Amygdala (tissue), 56 donors: ENCODE measurements around the gene MPO.

Source experiments
- DNase-seq, 56 donors: peaks; one replicate each; lab custom pipeline; 2025; lab: John Stamatoyannopoulos, UW

The MPO gene

GRCh38 chr17:58320163-58320558, 39.4 kb upstream of the MPO start:
- DNase-seq, result no peak

DNA sequence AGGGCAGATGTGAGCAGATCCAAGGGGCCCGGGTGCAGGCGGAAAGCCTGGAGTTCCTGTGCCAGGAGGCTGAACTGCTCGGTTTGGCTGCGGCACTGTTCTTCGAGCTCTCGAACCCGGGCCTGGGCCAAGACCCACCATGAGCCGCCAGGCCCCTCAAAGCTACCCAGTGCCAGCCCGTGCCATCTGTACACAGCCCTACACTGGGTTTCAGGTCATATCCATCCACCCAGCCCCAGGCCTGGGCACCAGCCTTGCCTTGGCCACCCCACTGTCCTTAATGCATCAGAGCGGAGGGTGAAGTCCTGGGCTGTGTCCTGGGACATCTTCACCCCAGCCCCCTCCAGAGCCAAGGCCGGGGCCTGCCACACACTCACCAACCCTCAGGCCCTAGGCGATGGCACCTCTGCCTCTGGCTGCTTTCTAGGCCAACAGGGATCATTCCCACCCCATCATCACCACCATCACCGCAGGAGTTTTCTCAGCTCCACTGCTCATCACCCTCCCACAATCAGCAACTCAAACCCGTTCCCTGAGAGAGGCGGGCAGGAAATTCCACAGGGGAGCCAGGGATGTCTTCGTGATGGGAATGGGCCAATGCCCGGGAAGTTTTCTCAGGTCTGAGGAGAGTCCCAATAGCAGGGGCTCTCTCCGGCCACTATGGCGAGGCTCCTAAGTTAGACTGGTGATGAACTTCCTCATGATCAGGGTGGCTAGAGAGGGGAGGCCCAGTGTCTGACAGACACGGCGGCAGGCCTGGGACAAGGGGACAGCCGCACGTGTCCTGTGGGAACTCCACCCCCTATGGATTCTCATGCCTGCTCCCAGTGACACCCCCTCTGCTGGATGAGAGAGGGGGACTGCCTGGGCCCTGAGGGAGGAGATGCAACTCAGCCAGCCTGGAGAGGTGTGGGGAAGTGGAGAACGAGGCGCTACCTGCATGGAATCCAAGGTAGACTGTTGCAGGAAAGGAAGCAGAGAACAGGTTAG, 38.7 kb upstream of the MPO start:
- no peak for DNase-seq

DNA sequence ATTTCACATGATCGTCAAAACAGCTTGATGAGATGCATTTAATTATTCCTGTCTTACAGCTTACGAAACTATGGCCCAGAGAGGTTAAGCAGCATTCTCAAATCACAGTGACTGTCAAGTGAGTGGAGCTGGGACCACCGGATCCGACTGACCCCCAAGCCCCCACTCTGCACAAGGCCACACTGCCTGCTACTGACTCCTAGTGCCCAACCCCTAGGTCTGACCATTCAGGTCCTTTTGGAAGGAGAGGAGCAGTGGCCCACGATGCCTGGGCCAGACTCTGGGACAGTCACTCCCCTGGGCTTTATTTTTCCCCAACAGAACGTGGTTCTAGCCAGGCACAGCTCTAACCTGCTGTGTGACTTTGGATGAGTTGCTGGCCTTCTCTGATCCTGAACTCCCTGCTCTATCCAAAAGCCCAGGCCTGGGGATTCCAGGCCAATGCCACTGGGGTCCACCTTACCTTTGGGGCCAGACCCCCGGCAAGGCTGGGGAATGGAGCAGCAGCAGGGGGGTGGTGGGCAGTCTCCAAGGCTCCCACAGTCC, 38.0 kb upstream of the MPO start:
- DNase-seq, result no peak

DNA sequence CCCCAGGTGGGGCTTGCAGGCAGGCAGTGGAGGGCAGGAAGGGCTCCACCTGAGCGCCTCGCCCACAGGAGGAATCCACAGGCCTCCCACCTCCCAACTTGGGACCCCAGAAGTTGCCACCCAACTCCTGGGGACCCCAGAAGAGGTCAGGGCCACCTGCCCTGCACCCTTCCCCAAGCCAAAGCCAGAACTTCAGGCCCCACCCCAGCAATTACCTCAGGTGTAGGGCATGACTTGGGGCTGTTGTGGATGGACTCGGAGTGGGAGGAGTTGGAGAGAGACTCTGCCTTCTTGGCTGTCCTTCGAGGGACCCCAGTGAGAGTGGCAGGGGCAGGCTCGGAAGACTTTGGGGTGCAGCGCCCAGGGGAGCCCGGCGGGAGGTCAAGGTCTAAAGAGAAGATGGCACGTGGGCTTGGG, 37.3 kb upstream of the MPO start:
- DNase-seq, result no peak

- DNase-seq, result peak in 2 of 56 donors; percentile 29 to 35
These were observed 36.8 kb upstream of the MPO start for GRCh38 chr17:58317421-58318064.

GRCh38 chr17:58316260-58316960, 35.7 kb upstream of the MPO start:
- no peak for DNase-seq

GRCh38 chr17:58315750-58316149, 35.0 kb upstream of the MPO start:
- no peak for DNase-seq

DNA sequence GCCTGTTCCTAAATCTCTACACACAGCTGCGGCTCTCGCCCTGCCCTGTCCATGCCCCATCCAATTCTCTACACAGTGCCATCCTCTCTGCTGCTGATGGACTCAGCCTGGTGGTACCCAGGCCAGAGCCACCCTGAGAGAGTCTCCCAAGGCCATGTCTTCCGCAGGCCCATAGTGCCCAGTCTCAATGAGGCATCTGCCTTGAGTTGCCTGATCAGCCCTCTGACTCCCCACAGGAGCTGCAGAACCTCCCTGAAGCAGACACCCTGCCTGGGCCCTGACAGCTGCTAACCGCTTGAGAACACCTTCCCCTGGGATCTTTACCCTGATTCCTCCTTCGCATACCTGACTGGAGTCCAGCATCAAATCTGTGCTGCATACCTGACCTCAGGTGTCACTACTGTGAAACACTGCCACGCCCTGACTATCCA, 34.6 kb upstream of the MPO start:
- DNase-seq, result no peak

DNA sequence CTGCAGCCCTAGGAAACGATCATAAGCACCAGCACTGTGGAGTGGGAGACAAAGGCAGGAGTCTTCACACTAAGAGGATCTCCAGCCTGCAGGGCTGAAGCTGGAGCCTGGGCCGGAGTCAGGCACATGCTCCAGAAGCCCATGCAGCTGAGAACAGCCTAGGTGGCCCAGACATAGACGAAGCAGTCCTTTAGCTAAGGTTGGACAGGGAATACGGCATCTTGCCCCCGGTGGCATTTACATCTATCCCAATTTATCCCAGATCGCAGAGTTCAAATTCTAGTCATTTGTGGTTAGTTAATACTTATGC, 33.9 kb upstream of the MPO start:
- no peak for DNase-seq

- no peak for DNase-seq
These were observed 33.3 kb upstream of the MPO start for GRCh38 chr17:58313815-58314705.

GRCh38 chr17:58312829-58313228, 32.1 kb upstream of the MPO start:
- no peak for DNase-seq

- DNase-seq, result no peak
These were observed 31.4 kb upstream of the MPO start for GRCh38 chr17:58312021-58312630.

DNA sequence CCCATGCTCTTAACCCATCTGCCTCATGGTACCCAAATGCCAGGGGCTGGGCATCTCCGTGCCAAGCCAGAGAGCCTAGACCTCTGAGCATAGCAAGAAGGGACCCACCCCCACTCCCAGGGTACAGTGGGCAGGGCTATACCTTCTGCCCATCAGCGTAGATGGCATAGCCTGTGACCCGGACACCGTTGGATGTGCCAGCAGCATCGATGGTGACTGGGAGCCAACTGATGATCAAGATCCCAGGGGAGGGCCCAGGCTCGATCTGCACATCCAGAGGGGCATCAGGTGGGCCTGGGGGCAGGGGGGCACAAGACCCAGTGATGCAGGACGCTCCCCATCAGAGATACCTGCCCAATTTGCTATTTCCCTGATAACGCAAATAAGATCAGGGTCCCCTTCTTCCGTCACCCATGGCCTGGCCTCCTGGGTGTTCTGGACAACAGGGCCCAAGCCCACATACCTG, 30.7 kb upstream of the MPO start:
- no peak for DNase-seq

GRCh38 chr17:58310511-58311428, 30.0 kb upstream of the MPO start:
- DNase-seq, result no peak

- DNase-seq, result no peak
These were observed 29.2 kb upstream of the MPO start for GRCh38 chr17:58309918-58310259.

DNA sequence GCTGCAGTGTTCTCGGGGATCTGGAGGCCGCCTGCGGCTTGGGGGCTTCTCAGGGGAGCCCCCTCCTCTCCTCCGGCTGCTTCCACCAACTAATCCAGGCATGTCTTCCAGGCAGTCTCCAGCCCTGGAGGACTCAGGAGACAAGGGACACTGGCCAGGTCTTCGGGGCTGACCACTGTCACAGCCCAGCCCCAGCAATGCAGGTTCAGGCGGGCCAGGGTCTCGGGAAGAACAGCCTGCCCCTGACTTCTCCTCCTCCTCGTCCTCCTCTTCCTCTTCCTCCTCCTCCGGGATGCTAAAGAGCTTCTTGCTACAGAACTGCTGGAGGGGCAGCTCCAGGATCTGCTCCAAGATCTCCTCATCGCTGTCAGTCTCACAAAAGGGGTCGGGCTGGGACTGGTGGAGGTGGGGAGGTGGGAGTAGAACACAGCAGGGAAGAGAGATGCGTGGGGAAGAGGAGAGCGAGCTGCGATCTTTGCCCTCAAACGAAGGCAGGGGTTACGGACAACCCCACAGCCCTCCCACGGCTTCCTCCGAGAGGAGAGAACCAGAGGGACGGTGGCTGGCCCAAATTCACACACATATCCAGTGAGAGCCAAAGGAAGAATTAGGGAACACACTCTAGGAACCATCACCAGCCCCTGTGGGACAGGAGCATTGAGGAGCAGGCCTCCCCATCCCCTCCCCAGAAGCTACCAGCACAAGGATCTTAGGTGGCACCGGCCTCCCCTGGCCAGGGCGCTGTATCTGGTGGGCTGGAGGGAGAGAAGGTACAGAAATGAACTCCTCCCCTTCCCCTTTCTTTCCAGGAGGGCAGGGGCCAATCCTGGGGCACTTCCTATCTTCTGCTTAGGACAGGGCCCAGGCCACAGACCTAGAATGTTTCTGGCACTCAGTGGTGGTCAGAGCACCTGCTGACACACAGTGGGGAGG, 28.5 kb upstream of the MPO start:
- DNase-seq, result no peak
